Osteocyte (in vitro differentiated cells): ENCODE measurements around the gene LRRC8C. TPM values are rescaled to one million over a fixed set of nuclear protein-coding genes. Genes with fewer than 3 reads are reported as not detected.

Experiments used
- DNase-seq: peaks from one replicate; pipeline ENCODE4 v3.0.0; 2021; ENCODE audit warnings: mixed read lengths; ENCODE audit not compliant: unreplicated experiment; ENCODE audit errors: extremely low spot score
- H3K27ac Mint-ChIP-seq: one replicate; pipeline ENCODE4 v1.8.0; 2021; ENCODE audit warnings: mild to moderate bottlenecking, mixed read lengths; ENCODE audit not compliant: unreplicated experiment
- H3K27me3 Mint-ChIP-seq: one replicate; pipeline ENCODE4 v1.8.0; 2021; ENCODE audit warnings: mixed read lengths; ENCODE audit not compliant: unreplicated experiment
- H3K36me3 Mint-ChIP-seq: one replicate; pipeline ENCODE4 v1.8.0; 2021; ENCODE audit warnings: mixed read lengths; ENCODE audit not compliant: unreplicated experiment
- H3K4me1 Mint-ChIP-seq: one replicate; pipeline ENCODE4 v1.8.0; 2021; ENCODE audit warnings: mixed read lengths; ENCODE audit not compliant: unreplicated experiment
- H3K4me3 Mint-ChIP-seq: one replicate; pipeline ENCODE4 v1.8.0; 2021; ENCODE audit warnings: mild to moderate bottlenecking, moderate library complexity, mixed read lengths; ENCODE audit not compliant: unreplicated experiment
- H3K9me3 Mint-ChIP-seq: one replicate; pipeline ENCODE4 v1.8.0; 2021; ENCODE audit warnings: mixed read lengths; ENCODE audit not compliant: unreplicated experiment
- CTCF ChIP-seq: fragments of 200-600 bp; sonication (generic); IDR thresholded peaks from 2 replicates; pipeline ENCODE4 v1.5.0; 2021; ENCODE audit warnings: antibody characterized with exemption, mild to moderate bottlenecking, moderate library complexity
- total RNA-seq: library from RNA; stranded (reverse); gene quantifications from 2 replicates; pipeline ENCODE4 v1.2.1, GENCODE V29; 2021

Gene LRRC8C
- total RNA-seq, 1 donor from 2014 or later = 3.5 TPM

- no peak for TF ChIP-seq CTCF
- Mint-ChIP-seq H3K36me3 (no peaks in the 10 kb centered on the region), H3K27me3 (no peaks in the 10 kb centered on the region), H3K9me3 (peaks cover 4% of the 10 kb centered on the region), H3K27ac (no peak overlapping the region), H3K4me1 (peaks cover 8% of the 10 kb centered on the region), H3K4me3 (no peak overlapping the region)
- DNase-seq = no peak
These were observed 94.8 kb downstream of the LRRC8C start for GRCh38 chr1:89727517-89728312.

GRCh38 chr1:89728381-89728780, 95.5 kb downstream of the LRRC8C start:
- H3K36me3 Mint-ChIP-seq = no peaks in the 10 kb centered on the region
- TF ChIP-seq CTCF = no peak
- no peaks in the 10 kb centered on the region for H3K27me3 Mint-ChIP-seq
- peaks cover under 1% of the 10 kb centered on the region for H3K9me3 Mint-ChIP-seq
- H3K27ac Mint-ChIP-seq = no peak overlapping the region
- no peak for DNase-seq
- H3K4me3 Mint-ChIP-seq = no peak overlapping the region
- H3K4me1 Mint-ChIP-seq = peaks cover 8% of the 10 kb centered on the region

- no peaks in the 10 kb centered on the region for H3K9me3 Mint-ChIP-seq
- no peaks in the 10 kb centered on the region for H3K4me1 Mint-ChIP-seq
- no peak for TF ChIP-seq CTCF
- peaks cover 5% of the 10 kb centered on the region for H3K27me3 Mint-ChIP-seq
- no peak overlapping the region for H3K27ac Mint-ChIP-seq
- H3K36me3 Mint-ChIP-seq = no peaks in the 10 kb centered on the region
- no peak overlapping the region for H3K4me3 Mint-ChIP-seq
- DNase-seq = no peak
These were observed 99.3 kb downstream of the LRRC8C start for GRCh38 chr1:89732206-89732605.

- no peak for TF ChIP-seq CTCF
- H3K36me3 Mint-ChIP-seq = no peaks in the 10 kb centered on the region
- peaks cover 5% of the 10 kb centered on the region for H3K27me3 Mint-ChIP-seq
- no peak overlapping the region for H3K4me3 Mint-ChIP-seq
- no peak for DNase-seq
- H3K4me1 Mint-ChIP-seq = no peaks in the 10 kb centered on the region
- H3K27ac Mint-ChIP-seq = no peak overlapping the region
- H3K9me3 Mint-ChIP-seq = no peaks in the 10 kb centered on the region
These were observed 99.8 kb downstream of the LRRC8C start for GRCh38 chr1:89732643-89733222.

GRCh38 chr1:89733748-89734147, 100.8 kb downstream of the LRRC8C start:
- Mint-ChIP-seq H3K27me3 (peaks cover 5% of the 10 kb centered on the region), H3K27ac (no peak overlapping the region), H3K4me3 (no peak overlapping the region), H3K4me1 (no peaks in the 10 kb centered on the region), H3K9me3 (no peaks in the 10 kb centered on the region), H3K36me3 (no peaks in the 10 kb centered on the region)
- no peak for DNase-seq
- TF ChIP-seq CTCF = no peak
